SJCRH30 (cell line): Measurements from ENCODE around the gene PLD1. TPM values are rescaled to one million over a fixed set of nuclear protein-coding genes. Genes with fewer than 3 reads are reported as not detected.
"Not testable (repeated sequence)": the region's sequence is repeated elsewhere in the genome, so short reads cannot be mapped to it uniquely, and the experiment has no call there.

ENCODE experiments used
- DNase-seq, 2 experiments: peaks; one replicate each; pipeline ENCODE4 v3.0.0-alpha.2; 2015 to 2020
- H3K27ac ChIP-seq: fragments of 250-450 bp; sonication (Bioruptor Pico); 2 replicates; pipeline ENCODE4 v1.5.1; 2020; ENCODE audit warnings: mild to moderate bottlenecking, moderate library complexity
- H3K27me3 ChIP-seq: fragments of 250-450 bp; sonication (Bioruptor Pico); 2 replicates; pipeline ENCODE4 v1.5.1; 2020; ENCODE audit warnings: mild to moderate bottlenecking, moderate library complexity
- H3K36me3 ChIP-seq: fragments of 250-450 bp; sonication (Bioruptor Pico); 2 replicates; pipeline ENCODE4 v1.5.1; 2020; ENCODE audit warnings: mild to moderate bottlenecking, moderate library complexity
- H3K4me1 ChIP-seq: fragments of 250-450 bp; sonication (Bioruptor Pico); 2 replicates; pipeline ENCODE4 v1.5.1; 2020; ENCODE audit warnings: mild to moderate bottlenecking, moderate library complexity
- H3K4me3 ChIP-seq: fragments of 250-450 bp; sonication (Bioruptor Pico); 2 replicates; pipeline ENCODE4 v1.5.1; 2020; ENCODE audit warnings: mild to moderate bottlenecking, moderate library complexity
- H3K9me3 ChIP-seq: fragments of 250-450 bp; sonication (Bioruptor Pico); replicated peaks from 2 replicates; pipeline ENCODE4 v1.5.1; 2020; ENCODE audit warnings: mild to moderate bottlenecking, moderate library complexity
- total RNA-seq: library from RNA; depleted of rRNA; stranded (reverse); fragments of >200 nt; shearing (Covaris generic); gene quantifications from 2 replicates; pipeline ENCODE4 v1.2.3, GENCODE V29; 2014

PLD1 gene
- total RNA-seq, 1 experiment from 2014 or later = 5.2 TPM

- no peak for DNase-seq
These were observed 211.3 kb downstream of the PLD1 start for GRCh38 chr3:171598990-171599389.

GRCh38 chr3:171592786-171593185 is 217.5 kb downstream of the PLD1 start:
- Histone ChIP-seq H3K9me3 (no peaks in the 10 kb centered on the region), H3K4me3 (no peak overlapping the region), H3K4me1 (no peaks in the 10 kb centered on the region), H3K36me3 (no peaks in the 10 kb centered on the region), H3K27ac (no peak overlapping the region), H3K27me3 (no peaks in the 10 kb centered on the region)
- DNase-seq = no peak

More at GRCh38 chr3:171598990-171599389, 211.3 kb downstream of the PLD1 start:
- Histone ChIP-seq H3K9me3 (no peaks in the 10 kb centered on the region), H3K4me3 (no peak overlapping the region), H3K27ac (no peak overlapping the region), H3K36me3 (no peaks in the 10 kb centered on the region), H3K27me3 (no peaks in the 10 kb centered on the region), H3K4me1 (no peaks in the 10 kb centered on the region)

GRCh38 chr3:171591070-171591469 is 219.2 kb downstream of the PLD1 start:
- Histone ChIP-seq H3K36me3 (no peaks in the 10 kb centered on the region), H3K4me3 (no peak overlapping the region), H3K27me3 (no peaks in the 10 kb centered on the region), H3K27ac (no peak overlapping the region), H3K4me1 (no peaks in the 10 kb centered on the region), H3K9me3 (no peaks in the 10 kb centered on the region)
- no peak for DNase-seq

DNA sequence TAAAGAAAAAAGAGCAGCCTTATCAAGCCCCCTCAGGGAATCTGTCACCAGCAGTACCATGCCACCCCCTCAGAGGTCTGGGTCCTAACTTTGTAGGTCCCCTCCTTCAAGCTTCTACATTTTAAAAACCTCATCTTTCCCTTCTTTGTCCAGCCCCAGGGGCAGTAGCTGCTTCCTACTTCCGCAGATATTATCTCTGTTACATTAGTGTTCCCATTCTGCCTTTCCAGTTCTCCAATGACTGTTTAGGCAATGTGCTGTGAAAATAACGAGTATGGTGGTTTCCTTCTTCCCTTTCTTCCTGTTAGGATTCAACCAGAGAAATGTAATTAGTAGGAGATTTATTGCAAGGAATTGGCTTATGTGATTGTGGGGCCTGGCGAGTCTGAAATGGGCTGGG is 224.0 kb downstream of the PLD1 start:
- Histone ChIP-seq H3K27ac (no peak overlapping the region), H3K27me3 (no peaks in the 10 kb centered on the region), H3K36me3 (no peaks in the 10 kb centered on the region), H3K4me1 (no peaks in the 10 kb centered on the region), H3K9me3 (no peaks in the 10 kb centered on the region), H3K4me3 (no peak overlapping the region)
- no peak for DNase-seq

DNA sequence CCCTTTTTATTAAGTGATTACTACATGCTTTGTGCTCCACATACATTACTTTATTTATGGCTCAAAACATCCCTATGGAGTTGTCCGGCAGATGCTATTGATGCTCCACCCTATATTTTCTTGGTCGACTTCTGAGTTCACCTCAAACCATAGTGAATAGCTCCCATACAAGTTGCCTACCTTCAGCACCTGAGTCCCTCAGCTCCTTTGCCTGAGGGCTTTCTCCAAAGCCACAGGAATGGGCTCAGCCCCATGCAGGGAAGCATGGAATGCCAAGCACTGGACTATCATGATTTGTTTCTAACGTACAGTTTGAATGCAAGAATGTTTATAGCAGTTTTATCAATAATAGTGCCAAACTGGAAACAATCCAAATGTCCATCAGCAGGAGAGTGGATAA is 225.2 kb downstream of the PLD1 start:
- no peaks in the 10 kb centered on the region for H3K9me3 ChIP-seq
- no peaks in the 10 kb centered on the region for H3K27me3 ChIP-seq
- H3K27ac ChIP-seq = no peak overlapping the region
- no peak for DNase-seq
- H3K4me3 ChIP-seq = no peak overlapping the region
- no peaks in the 10 kb centered on the region for H3K4me1 ChIP-seq
- no peaks in the 10 kb centered on the region for H3K36me3 ChIP-seq

DNA sequence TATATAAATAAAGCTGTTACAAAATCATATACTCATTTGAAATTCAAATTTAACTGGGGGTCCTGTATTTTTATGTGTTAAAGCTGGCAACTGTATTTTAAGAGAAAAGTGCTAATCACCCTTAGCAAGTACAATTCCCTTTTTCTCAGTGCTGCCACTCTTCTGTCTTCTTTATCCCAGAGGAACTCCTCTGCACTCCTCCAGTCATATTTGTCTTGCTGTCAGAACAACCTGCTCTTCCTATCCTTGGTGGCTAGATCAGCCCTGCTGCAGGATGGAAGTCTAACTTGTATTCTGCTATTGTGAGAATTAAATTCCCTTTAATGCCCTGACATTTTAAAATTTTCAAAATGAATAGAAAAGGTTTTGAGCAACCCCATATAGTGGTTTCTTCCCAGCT is 226.2 kb downstream of the PLD1 start:
- DNase-seq = no peak
- H3K4me1 ChIP-seq = no peaks in the 10 kb centered on the region
- no peaks in the 10 kb centered on the region for H3K9me3 ChIP-seq
- no peak overlapping the region for H3K4me3 ChIP-seq
- H3K27me3 ChIP-seq = no peaks in the 10 kb centered on the region
- no peak overlapping the region for H3K27ac ChIP-seq
- H3K36me3 ChIP-seq = no peaks in the 10 kb centered on the region

DNA sequence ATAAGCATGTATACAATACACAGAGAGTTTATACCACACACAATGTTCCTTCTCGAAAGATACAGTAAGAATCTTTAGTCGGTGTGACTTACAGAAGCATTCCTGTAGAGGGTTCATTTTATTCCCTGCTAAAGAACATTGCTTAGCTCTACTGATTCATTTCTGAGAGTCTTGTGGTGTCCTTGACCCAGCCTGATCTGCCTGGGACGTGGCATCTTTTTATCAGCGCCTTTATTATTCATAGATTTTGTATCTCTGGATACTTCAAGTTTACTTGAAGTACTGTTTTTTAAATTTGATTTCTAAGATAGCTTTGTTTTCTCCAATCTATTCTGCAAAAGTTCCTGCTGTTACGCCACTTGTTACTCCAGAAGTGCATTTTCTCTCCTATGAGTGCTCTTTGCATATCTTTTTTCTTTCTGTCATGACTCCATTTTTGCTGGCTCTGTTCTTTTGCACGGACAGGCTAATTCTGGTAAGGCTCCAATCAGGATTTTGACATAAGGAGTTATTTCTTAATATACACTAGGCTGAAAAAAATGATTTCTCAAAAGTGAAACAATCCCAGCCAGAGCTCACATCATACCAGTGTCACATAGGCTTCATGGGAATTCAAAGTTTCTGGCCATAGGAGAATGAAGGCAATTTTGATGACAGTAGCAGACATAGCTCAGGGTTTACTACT is 235.6 kb downstream of the PLD1 start:
- Histone ChIP-seq H3K36me3 (no peaks in the 10 kb centered on the region), H3K27me3 (no peaks in the 10 kb centered on the region), H3K27ac (no peak overlapping the region), H3K4me1 (no peaks in the 10 kb centered on the region), H3K9me3 (no peaks in the 10 kb centered on the region), H3K4me3 (no peak overlapping the region)
- no peak for DNase-seq

GRCh38 chr3:171569571-171570132 is 240.6 kb downstream of the PLD1 start:
- no peak for DNase-seq
- H3K4me3 ChIP-seq = no peak overlapping the region
- no peaks in the 10 kb centered on the region for H3K36me3 ChIP-seq
- H3K27ac ChIP-seq = no peak overlapping the region
- no peaks in the 10 kb centered on the region for H3K9me3 ChIP-seq
- H3K27me3 ChIP-seq = no peaks in the 10 kb centered on the region
- peaks cover 4% of the 10 kb centered on the region; the same call in 1 of the 2 replicates for H3K4me1 ChIP-seq

DNA sequence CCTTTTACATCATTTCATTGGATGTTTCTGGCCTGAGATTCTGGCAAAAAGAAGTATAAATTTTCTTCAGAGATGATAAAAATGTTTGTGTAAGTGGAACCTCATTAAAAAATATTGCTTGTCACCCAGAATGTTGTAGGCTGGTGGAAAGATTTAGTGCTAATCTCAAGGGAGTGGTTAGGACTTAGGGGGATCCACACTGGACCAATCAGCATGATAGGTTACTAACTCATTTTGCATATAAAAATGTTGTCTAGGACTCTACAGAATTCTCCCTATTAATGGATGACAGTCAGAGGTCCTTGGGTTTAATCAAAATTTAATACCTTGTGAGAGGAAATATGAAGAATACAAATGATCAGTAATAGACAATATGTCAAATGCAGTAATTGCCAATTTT is 241.5 kb downstream of the PLD1 start:
- DNase-seq = no peak
- Histone ChIP-seq H3K27me3 (no peaks in the 10 kb centered on the region), H3K4me3 (no peak overlapping the region), H3K4me1 (peaks cover 4% of the 10 kb centered on the region; the same call in 1 of the 2 replicates), H3K9me3 (no peaks in the 10 kb centered on the region), H3K36me3 (no peaks in the 10 kb centered on the region), H3K27ac (no peak overlapping the region)

GRCh38 chr3:171566803-171567422 is 243.4 kb downstream of the PLD1 start:
- Histone ChIP-seq H3K36me3 (no peaks in the 10 kb centered on the region), H3K4me1 (peaks cover 4% of the 10 kb centered on the region; the same call in 1 of the 2 replicates), H3K27ac (no peak overlapping the region), H3K27me3 (no peaks in the 10 kb centered on the region), H3K4me3 (no peak overlapping the region), H3K9me3 (no peaks in the 10 kb centered on the region)
- peak in 1 of 2 experiments; percentile 66 for DNase-seq

DNA sequence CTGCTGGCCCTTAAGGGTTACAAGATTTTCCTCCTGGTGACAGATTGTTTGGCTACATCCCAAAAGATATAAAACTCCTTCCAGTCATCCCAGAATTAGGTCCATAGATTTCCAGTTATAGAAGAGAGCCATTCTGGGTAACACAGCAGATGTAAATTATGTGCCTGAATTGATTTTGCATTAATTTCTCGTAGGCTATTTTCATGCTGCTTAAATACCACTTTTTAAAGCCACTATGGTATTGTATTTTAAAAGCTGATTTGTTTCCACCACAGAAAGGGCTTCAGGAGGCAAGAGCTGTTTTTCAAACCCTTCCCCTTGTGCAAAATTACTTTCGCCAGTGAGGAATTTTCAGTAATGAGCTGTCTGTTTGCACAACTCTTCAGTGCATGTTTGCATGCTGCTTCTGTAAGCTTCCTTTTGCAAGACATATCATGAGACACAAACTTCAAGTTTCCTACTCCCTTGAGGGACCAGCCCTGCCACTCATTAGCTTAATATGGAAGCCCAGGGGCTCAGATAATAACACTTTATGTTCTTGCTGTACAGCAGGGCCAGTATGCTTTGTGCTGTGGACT is 244.7 kb downstream of the PLD1 start:
- DNase-seq = no peak
- Histone ChIP-seq H3K27me3 (no peaks in the 10 kb centered on the region), H3K4me3 (no peak overlapping the region), H3K36me3 (no peaks in the 10 kb centered on the region), H3K27ac (no peak overlapping the region), H3K4me1 (peaks cover 4% of the 10 kb centered on the region; the same call in 1 of the 2 replicates), H3K9me3 (no peaks in the 10 kb centered on the region)

DNA sequence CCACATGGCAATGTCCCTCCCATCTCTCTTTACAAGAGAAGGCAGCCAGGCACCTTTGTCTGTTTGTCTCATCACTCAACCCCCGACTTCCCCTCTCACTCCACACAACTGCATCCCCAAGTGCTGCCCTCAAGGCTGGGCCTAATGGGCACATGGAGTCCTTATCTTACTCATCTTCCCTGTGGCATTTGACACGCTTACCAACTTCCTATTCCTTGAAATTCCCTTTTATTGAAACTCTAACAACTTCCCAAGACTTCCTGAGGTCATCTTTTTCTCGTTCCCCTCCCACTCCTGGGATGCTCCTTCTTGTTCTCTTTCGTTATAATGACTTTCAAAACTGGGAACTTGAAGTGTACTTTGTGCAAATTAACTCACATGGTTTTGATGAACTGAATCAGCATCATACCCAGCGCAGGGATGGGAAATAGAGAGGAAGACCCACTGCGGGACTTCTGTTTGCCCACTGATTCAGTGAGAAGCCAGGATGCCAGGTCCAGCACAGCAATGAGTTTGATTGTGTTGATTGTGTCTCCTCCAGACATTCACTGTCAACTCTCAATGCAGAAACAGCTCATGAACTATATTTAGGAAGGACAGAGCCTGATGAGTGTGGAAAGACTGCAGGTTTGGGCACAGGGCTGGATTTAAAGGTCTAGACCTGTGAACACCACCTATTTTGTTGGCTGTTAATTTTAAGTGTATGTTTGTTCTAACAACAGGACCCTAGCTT is 245.4 kb downstream of the PLD1 start:
- Histone ChIP-seq H3K9me3 (no peaks in the 10 kb centered on the region), H3K27ac (no peak overlapping the region), H3K27me3 (no peaks in the 10 kb centered on the region), H3K36me3 (no peaks in the 10 kb centered on the region), H3K4me3 (no peak overlapping the region), H3K4me1 (peaks cover 4% of the 10 kb centered on the region; the same call in 1 of the 2 replicates)
- no peak for DNase-seq

DNA sequence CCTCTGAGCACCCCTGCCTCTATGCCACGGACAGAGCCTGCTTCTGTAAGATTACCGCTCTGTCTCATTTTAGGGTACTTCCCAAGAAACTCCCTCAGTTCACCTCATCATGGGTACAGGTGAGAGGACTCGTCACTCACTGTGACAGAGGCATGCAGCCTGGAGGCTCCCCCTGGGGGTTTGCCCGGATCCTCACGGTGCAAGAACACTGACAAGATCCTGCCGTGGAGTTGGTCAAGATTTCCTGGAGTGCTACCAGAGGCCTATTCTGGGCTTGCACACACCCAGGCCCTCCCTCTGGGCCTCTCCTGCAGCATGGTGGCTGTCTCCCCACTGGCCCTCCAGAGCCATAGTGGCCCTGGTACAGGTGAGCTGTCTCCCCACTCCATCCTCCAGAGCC is 247.0 kb downstream of the PLD1 start:
- no peak overlapping the region for H3K4me3 ChIP-seq
- no peaks in the 10 kb centered on the region for H3K27me3 ChIP-seq
- H3K9me3 ChIP-seq = no peaks in the 10 kb centered on the region
- no peak overlapping the region for H3K27ac ChIP-seq
- no peaks in the 10 kb centered on the region for H3K36me3 ChIP-seq
- peaks cover 4% of the 10 kb centered on the region; the same call in 1 of the 2 replicates for H3K4me1 ChIP-seq
- DNase-seq = no peak

DNA sequence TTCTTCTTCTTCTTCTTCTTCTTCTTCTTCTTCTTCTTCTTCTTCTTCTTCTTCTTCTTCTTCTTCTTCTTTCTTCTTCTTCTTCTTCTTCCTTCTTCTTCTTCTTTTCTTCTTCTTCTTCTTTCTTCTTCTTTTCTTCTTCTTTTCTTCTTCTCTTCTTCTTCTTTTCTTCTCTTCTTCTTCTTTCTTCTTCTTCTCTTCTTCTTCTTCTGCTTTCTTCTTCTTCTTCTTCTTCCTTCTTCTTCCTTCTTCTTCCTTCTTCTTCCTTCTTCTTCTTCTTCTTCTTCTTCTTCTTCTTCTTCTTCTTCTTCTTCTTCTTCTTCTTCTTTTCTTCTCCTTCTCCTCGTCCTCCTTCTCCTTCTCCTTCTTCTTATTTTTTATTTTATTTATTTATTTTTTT is 247.8 kb downstream of the PLD1 start:
- not testable (repeated sequence) for H3K27me3 ChIP-seq, H3K9me3 ChIP-seq, H3K4me1 ChIP-seq, DNase-seq, H3K36me3 ChIP-seq, H3K27ac ChIP-seq, H3K4me3 ChIP-seq
